GM23248 (cell line): Measurements from ENCODE around the gene MTFMT.

Source experiments
- EZH2 ChIP-seq: fragments of 200-600 bp; sonication (generic); IDR thresholded peaks from 2 replicates; pipeline ENCODE4 v1.6.1; 2018; ENCODE audit warnings: antibody characterized with exemption, mild to moderate bottlenecking; ENCODE audit not compliant: insufficient read depth, poor library complexity, severe bottlenecking
- EZH2phosphoT487 ChIP-seq: fragments of 200-600 bp; sonication (generic); IDR thresholded peaks from 2 replicates; pipeline ENCODE4 v1.6.1; 2018; ENCODE audit warnings: antibody characterized with exemption, moderate library complexity, mild to moderate bottlenecking, low read depth; ENCODE audit not compliant: insufficient read depth

DNA sequence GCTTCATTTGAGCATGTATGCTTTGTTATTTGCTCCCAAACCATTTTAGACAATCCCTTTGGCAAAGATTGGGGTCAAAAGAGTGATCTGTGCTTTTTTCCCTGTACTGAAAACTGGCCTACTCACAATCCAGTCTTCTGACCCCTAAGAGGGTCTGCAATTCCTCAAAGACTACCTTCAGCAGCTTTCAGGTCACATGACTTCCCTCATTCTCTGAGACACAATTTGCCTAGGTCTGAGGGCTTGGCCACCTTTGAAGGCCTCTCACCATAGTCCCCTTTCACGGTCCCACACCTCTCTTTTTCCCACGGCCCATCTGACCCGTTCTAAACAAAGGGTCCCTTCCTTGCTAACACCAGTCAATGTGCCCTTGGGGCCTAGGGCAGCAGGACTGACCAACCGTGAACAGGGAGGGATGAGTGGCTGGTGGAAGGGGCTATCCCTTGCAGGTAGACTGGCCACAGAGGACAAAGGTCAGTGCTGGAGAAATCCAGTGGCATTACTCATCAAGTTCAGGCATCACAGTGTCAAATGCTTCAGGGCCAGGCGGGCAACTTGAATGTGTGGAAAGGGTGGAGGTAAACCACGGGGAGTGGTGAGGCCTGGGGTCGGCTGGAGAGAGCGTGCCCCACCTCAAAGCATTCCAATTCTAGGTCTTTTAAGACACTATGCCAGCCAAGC is 27.6 kb upstream of the MTFMT start:
- TF ChIP-seq EZH2 (no peak), EZH2phosphoT487 (no peak)
